Choroid plexus epithelial cell (primary cell): ENCODE data around the gene TREML4.
"Not testable (repeated sequence)": the region's sequence is repeated elsewhere in the genome, so short reads cannot be mapped to it uniquely, and the experiment has no call there.

Experiments
- DNase-seq: peaks from one replicate; pipeline ENCODE4 v3.0.0-alpha.2; 2010; ENCODE audit warnings: low read depth
- H3K4me3 ChIP-seq: 2 replicates; pipeline ENCODE4 v1.5.1; 2011; ENCODE audit warnings: low read depth, mild to moderate bottlenecking, control low read depth, low read length, moderate library complexity
- TF ChIP-seq, protein P1 (sequence below): conservative IDR thresholded peaks from 2 replicates; pipeline ENCODE4 v1.5.1; 2011; ENCODE audit warnings: low read depth, mild to moderate bottlenecking, control low read depth, inconsistent platforms, low read length, moderate library complexity

Gene TREML4

DNA sequence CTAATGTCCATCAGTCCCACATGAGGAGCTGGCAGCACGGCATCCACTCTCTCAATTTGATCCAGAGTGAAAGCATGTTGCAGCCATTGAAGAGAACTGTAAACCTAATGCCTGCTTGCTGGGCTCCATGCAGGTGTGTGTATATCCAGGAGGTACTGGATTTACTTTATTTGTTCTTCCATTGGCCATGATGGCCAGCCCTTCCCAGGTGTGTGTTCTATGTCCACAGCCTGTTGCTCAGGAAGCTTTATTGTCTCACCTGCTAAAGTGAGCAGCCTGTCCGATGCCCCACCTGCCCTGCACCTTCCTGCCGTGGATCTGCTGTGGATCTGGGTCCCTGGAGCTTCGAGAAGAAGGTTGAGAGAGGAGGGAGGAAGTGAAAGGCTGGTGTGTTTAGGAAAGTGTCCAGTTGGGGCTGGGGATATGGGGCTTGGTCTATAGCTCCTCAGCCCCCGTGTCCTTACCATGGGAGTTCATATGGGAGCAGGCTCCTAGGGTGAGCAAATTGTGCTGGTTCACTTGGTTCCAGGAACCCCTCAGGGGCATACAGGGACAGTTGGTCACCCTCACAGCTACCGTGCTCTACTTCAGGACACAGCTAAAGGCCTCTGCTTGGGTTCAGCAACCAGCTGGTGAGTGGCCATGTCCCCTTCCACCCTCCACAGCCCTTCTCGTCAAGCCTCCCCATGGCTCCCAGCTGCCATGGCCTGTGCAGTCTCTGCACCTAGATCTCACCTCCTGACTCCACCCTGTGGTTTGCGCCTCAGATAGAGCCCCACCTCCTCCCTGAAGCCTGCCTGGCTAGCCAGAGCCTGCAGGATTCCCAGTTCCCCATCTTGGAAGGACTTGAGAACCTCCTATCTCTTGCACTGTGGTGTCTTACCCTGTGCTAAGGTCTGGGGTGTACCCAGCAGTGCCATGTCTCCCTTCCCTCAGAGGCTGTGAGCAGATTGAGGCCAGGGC is 39.9 kb upstream of the TREML4 start:
- no peak for DNase-seq
- no peak overlapping the region for H3K4me3 ChIP-seq
- TF ChIP-seq, protein P1, sequence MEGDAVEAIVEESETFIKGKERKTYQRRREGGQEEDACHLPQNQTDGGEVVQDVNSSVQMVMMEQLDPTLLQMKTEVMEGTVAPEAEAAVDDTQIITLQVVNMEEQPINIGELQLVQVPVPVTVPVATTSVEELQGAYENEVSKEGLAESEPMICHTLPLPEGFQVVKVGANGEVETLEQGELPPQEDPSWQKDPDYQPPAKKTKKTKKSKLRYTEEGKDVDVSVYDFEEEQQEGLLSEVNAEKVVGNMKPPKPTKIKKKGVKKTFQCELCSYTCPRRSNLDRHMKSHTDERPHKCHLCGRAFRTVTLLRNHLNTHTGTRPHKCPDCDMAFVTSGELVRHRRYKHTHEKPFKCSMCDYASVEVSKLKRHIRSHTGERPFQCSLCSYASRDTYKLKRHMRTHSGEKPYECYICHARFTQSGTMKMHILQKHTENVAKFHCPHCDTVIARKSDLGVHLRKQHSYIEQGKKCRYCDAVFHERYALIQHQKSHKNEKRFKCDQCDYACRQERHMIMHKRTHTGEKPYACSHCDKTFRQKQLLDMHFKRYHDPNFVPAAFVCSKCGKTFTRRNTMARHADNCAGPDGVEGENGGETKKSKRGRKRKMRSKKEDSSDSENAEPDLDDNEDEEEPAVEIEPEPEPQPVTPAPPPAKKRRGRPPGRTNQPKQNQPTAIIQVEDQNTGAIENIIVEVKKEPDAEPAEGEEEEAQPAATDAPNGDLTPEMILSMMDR = no peak

DNA sequence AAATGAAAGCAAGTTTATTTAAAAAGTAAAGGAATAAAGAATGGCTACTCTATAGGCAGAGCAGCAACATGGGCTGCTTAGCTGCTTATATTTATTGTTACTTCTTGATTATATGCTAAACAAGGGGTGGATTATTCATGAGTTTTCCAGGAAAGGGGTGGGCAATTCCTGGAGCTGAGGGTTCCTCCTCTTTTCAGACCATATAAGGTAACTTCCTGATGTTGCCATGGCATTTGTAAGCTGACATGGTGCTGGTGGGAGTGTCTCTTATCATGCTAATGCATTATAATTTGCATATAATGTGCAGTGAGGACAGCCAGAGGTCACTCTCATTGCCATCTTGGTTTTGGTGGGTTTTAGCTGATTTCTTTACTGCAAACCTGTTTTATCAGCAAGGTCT is 39.1 kb upstream of the TREML4 start:
- not testable (repeated sequence) for DNase-seq, H3K4me3 ChIP-seq

DNA sequence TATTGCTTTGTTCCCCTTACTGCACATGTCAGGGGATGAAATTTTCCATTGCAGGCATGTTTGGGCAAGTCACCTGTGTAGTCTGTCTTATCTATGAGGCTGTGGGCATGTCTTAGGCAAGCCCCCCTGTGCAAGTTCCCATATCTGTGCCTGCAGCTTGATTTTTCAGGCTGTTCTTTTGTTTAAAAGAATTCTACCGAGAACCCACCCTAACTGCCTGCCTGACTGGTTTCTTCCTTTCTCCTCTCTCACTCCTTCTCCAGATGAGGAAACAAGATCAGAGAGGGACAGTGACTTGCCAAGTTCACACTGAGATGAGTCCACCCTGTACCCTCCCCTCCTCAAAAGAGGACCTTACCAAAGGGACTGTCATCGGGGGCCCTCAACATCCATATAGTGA is 38.2 kb upstream of the TREML4 start:
- no peak for DNase-seq
- no peak overlapping the region for H3K4me3 ChIP-seq
- TF ChIP-seq, protein P1 = no peak

DNA sequence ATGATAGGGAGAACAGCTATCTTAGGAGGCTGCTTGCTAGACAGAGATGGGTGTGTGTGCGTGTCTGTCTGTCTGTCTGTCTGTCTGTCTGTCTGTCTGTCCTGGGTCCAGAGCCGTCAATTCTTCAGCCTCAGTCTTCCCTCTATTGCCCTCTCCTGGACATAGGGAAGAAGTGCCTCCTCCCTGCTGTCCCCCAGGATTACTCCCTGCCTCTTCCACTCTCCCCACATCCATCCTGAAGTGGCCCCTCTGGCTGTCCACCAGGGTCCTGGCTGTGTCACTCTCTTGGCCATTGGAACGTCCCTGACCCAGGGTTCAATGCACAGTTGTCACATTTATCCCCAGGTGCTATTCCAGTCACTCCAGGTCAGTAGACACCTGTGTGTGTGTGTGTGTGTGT is 37.4 kb upstream of the TREML4 start:
- H3K4me3 ChIP-seq = no peak overlapping the region
- TF ChIP-seq, protein P1 = no peak
- DNase-seq = no peak

DNA sequence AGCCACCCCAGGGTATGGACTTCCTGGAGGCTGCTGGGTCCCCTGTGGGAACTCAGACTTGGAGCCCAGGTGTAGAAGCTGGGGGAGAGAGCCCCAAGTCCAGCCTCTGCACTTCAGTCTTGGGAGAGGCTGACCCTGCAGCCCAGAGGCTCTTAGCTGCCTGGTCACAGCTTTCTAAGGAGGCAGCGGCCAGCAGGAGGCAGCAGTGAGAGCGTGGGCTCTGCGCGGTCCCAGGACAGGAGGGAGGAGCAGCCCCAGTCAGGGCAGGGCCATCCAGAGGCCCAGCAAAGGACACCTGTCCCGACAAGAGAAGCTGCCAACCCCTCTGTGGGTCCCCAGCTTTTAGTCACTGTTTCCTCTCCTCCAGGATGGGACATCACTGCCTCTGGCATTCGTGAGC is 36.6 kb upstream of the TREML4 start:
- H3K4me3 ChIP-seq = no peak overlapping the region
- TF ChIP-seq, protein P1 = peak; percentile 55
- DNase-seq = peak; percentile 18

DNA sequence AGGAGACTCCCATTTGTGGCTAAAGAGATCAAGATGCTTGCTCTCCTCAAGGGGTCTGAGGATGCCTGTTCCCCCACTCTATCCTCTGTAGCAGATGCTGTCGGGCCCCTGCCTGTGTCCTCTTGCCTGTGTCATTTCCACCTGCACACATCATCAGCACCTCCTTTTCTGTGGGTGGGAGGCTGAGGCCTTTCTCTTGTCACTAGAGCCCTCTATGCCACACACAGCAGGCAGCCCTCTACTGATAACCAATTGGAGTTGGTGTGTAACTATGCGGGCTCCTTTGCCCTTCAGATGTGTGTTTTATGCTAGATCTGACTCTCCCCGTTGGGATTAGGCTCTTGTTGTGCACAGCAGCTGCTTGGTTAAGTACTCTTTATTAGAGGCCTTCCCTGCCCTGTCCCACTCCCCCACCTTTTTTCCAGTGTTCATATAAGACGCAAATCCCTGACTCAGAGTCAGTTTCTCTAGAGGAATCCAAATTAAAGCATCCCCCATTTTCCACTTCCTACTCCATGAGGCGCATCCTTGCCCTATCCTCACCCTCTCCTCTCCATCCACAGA is 34.9 kb upstream of the TREML4 start:
- H3K4me3 ChIP-seq = no peak overlapping the region
- no peak for DNase-seq
- TF ChIP-seq, protein P1 = no peak

DNA sequence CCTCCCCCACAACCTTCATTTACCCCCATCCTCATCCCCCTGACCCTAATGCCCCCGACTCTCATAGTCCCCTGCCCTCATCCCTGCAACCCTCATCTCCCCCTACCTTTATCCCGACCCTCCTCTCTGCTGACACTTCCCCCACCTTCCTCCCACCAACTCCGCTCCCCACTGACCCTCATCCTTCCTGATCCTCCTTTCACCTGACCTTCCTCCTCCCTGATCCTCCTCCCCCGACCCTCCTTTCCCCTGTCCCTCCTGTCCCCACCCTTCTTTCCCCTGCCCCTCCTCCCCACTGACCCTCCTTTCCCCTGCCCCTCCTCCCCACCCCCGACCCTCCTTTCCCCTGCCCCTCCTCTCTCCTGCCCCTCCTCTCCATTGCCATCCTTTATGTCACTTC is 34.3 kb upstream of the TREML4 start:
- H3K4me3 ChIP-seq = no peak overlapping the region
- DNase-seq = no peak
- TF ChIP-seq, protein P1 = no peak
